Type B pancreatic cell (in vitro differentiated cells): ENCODE data around the gene NODAL. TPM values are rescaled to one million over a fixed set of nuclear protein-coding genes. Genes with fewer than 3 reads are reported as not detected.

ENCODE experiments used
- DNase-seq: peaks from one replicate; pipeline ENCODE4 v3.0.0; 2021; ENCODE audit warnings: mixed read lengths; ENCODE audit not compliant: unreplicated experiment; ENCODE audit errors: extremely low spot score
- H3K27ac Mint-ChIP-seq: 2 replicates; pipeline ENCODE4 v1.8.0; 2021; ENCODE audit warnings: mild to moderate bottlenecking, mixed read lengths
- H3K27me3 Mint-ChIP-seq: 2 replicates; pipeline ENCODE4 v1.8.0; 2021; ENCODE audit warnings: mixed read lengths
- H3K36me3 Mint-ChIP-seq: 2 replicates; pipeline ENCODE4 v1.8.0; 2021; ENCODE audit warnings: mixed read lengths
- H3K4me1 Mint-ChIP-seq: one replicate; pipeline ENCODE4 v1.8.0; 2021; ENCODE audit warnings: mixed read lengths; ENCODE audit not compliant: unreplicated experiment
- H3K4me3 Mint-ChIP-seq: 2 replicates; pipeline ENCODE4 v1.8.0; 2021; ENCODE audit warnings: mild to moderate bottlenecking, mixed read lengths
- H3K9me3 Mint-ChIP-seq: 2 replicates; pipeline ENCODE4 v1.8.0; 2021; ENCODE audit warnings: mixed read lengths
- total RNA-seq: library from RNA; stranded (reverse); gene quantifications from 2 replicates; pipeline ENCODE4 v1.2.1, GENCODE V29; 2021; ENCODE audit warnings: low replicate concordance
- TF ChIP-seq, protein P1 (sequence below): fragments of 200-600 bp; sonication (generic); conservative IDR thresholded peaks from 2 replicates; pipeline ENCODE4 v1.5.0; 2021; ENCODE audit warnings: antibody characterized with exemption, mild to moderate bottlenecking

The NODAL gene
- total RNA-seq, 1 donor from 2014 or later: not detected

DNA sequence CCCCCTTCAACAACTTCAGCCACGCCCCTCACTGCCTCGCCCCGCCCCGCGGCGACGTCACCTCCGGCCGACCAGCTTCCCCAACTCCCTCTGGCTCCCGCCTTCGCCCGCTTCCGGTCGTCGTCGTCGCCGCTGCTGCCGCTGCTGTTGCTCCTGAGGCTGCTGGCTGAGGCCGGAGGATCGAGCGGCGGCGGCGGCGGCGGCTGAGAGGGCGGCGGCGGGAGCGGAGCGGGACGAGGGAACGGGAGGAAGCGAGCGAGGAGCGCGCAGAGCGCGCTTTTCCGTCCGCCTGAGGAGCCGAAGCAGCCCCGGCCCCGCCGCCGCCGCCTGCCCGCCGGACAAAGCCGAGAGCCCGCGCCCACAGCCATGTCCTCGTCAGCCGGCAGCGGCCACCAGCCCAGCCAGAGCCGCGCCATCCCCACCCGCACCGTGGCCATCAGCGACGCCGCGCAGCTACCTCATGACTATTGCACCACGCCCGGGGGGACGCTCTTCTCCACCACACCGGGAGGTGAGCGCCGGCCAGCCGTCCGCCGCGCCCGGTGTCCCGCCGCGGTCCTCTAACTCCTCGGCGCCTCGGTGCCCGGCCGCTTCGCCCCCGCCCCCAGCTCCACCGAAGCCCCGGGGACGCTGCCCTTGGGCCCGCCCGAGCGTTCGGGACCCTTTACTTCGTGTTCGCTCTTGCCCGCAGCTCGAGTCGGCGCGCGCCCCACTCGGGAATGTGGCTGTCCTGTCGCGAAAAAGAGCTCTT lies 37.3 kb downstream of the NODAL start, which contains the start of gene EIF4EBP2:
TSS of gene EIF4EBP2 (plus strand) at position 110 of the 751 bp plus-strand sequence. CDS start at position 367, 257 bp downstream.
- Mint-ChIP-seq H3K27me3 (no peaks in the 10 kb centered on the region), H3K27ac (peak within 1 kb of the TSS; percentile 98)

DNA sequence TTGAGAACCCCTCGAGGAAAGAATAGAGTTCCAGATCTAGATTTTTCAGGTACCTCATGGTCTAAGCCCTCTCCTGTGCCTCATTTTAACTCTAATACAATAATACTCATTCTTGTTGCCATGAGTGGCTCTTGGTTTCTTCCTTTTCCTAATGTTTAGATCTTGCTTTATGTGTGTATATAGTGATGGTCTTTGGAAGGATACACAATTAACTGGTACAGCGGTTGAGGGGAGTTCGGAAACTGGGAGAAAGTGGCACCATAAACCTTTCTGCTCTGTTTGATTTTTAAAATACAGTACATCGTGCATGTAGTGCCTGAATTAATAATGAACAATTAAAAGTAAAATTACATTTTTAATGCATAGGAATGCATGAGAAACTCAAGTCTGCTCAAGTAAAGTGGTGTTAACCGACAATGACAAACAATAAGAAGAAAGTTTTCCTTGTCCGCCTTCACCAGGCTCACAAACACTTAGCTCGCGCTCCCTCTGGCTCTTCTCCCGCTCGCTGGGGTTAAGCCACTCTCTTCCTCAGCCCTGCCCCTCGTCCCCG lies 37.9 kb downstream of the NODAL start:
- Mint-ChIP-seq H3K27ac (peak overlapping the region; percentile 98), H3K9me3 (no peaks in the 10 kb centered on the region), H3K36me3 (peaks cover 16% of the 10 kb centered on the region), H3K27me3 (no peaks in the 10 kb centered on the region), H3K4me1 (peaks cover 29% of the 10 kb centered on the region), H3K4me3 (peak overlapping the region; percentile 95)
- TF ChIP-seq, protein P1, sequence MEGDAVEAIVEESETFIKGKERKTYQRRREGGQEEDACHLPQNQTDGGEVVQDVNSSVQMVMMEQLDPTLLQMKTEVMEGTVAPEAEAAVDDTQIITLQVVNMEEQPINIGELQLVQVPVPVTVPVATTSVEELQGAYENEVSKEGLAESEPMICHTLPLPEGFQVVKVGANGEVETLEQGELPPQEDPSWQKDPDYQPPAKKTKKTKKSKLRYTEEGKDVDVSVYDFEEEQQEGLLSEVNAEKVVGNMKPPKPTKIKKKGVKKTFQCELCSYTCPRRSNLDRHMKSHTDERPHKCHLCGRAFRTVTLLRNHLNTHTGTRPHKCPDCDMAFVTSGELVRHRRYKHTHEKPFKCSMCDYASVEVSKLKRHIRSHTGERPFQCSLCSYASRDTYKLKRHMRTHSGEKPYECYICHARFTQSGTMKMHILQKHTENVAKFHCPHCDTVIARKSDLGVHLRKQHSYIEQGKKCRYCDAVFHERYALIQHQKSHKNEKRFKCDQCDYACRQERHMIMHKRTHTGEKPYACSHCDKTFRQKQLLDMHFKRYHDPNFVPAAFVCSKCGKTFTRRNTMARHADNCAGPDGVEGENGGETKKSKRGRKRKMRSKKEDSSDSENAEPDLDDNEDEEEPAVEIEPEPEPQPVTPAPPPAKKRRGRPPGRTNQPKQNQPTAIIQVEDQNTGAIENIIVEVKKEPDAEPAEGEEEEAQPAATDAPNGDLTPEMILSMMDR: no peak
- DNase-seq: no peak

More for the DNA sequence above, 37.3 kb downstream of the NODAL start, which contains the start of gene EIF4EBP2:
- H3K4me3 Mint-ChIP-seq: peak within 1 kb of the TSS; percentile 95
- H3K4me1 Mint-ChIP-seq: peaks cover 35% of the 10 kb centered on the region
- TF ChIP-seq, protein P1: no peak
- DNase-seq: peak; percentile 99
- H3K36me3 Mint-ChIP-seq: peaks cover 22% of the 10 kb centered on the region
- H3K9me3 Mint-ChIP-seq: no peaks in the 10 kb centered on the region

DNA sequence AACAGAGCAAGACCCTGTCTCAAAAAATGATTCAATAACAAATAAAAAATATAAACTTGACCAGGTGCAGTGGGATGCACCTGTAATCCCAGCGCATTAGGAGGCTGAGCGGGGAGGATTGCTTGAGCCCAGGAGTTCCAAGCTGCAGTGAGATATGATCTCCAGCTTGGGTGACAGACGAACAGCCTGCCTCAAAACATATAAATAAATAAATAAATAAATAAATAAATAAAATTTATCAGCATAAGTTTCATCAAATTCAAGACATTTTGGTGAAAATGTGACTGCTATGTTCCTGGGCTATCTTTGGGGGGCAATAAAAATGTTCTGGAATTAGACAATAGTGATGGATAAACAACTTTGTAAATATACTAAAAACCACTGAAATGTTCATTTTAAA lies 42.3 kb downstream of the NODAL start:
- Mint-ChIP-seq H3K4me1 (peaks cover 4% of the 10 kb centered on the region), H3K36me3 (no peaks in the 10 kb centered on the region), H3K4me3 (no peak overlapping the region), H3K9me3 (no peaks in the 10 kb centered on the region), H3K27me3 (no peaks in the 10 kb centered on the region), H3K27ac (no peak overlapping the region)
- no peak for DNase-seq
- TF ChIP-seq, protein P1: no peak

DNA sequence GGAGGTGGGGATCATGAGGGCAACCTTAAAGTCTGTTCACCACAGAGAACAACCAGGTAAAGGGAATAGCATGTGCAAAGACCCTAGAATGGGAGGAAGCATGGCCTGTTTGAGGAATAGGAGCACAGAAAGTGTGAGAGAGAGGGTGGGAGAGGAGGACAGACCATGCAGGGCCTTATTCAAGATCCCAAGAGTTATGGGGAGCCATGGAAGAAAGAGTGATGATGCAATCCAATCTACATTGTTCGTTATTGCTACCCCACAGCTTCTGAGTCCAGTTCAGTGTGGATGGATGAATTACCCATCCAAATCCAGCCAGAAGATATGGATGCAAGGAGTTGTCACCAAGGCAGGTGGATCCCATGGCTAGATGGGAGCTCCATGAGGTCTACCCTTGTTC lies 45.3 kb downstream of the NODAL start:
- Mint-ChIP-seq H3K4me1 (peaks cover 4% of the 10 kb centered on the region), H3K9me3 (no peaks in the 10 kb centered on the region), H3K27me3 (peaks cover 7% of the 10 kb centered on the region), H3K4me3 (no peak overlapping the region), H3K36me3 (no peaks in the 10 kb centered on the region), H3K27ac (no peak overlapping the region)
- DNase-seq: no peak
- TF ChIP-seq, protein P1: no peak

DNA sequence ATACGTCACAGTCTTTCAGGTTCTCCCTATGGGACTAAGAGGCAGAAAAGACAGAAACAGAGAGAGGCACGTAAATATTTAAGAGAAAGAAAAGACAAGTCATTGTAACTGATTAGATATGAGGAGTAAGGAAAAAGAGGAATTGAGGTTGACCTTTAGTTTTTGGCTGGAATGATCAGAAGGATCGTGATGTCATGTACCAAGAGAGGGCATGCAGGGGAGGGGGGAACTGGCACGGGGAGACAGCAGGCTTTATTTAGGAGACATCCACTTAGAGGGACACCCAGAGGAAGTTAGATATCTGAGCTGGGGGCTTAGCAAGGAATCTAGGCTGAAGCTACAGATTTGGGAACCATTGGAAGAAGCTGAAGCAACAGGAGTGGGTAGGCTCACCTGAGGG lies 49.8 kb downstream of the NODAL start:
- Mint-ChIP-seq H3K36me3 (no peaks in the 10 kb centered on the region), H3K9me3 (no peaks in the 10 kb centered on the region), H3K27ac (peak overlapping the region; percentile 26), H3K27me3 (peaks cover 10% of the 10 kb centered on the region), H3K4me3 (no peak overlapping the region), H3K4me1 (peaks cover 13% of the 10 kb centered on the region)
- TF ChIP-seq, protein P1: no peak
- DNase-seq: no peak

Other genes starting within 250 kb of the NODAL start
- gene PPA1, start 208.3 kb downstream of the NODAL start, total RNA-seq: 105 and 110 TPM in 2 replicates
- gene NPFFR1, start 157.7 kb downstream of the NODAL start, total RNA-seq: not detected in 2 replicates
- 6.1 and 17.6 TPM in 2 replicates for gene LRRC20, start 59.1 kb downstream of the NODAL start, total RNA-seq
- gene EIF4EBP2, start 37.5 kb downstream of the NODAL start, total RNA-seq: 80.4 and 100 TPM in 2 replicates
- gene PALD1, start 37.1 kb upstream of the NODAL start, total RNA-seq: 0.43 and 9.6 TPM in 2 replicates
- not detected in 2 replicates for gene PRF1, start 161.1 kb upstream of the NODAL start, total RNA-seq
- gene ADAMTS14, start 230.8 kb upstream of the NODAL start, total RNA-seq: 0.29 and 1.4 TPM in 2 replicates